BJ (cell line): ENCODE measurements around the gene CLMN. TPM values are rescaled to one million over a fixed set of nuclear protein-coding genes. Genes with fewer than 3 reads are reported as not detected.

Experiments
- CTCF ChIA-PET: fragments of 350-600 bp; formaldehyde crosslinking; extraction: SDS; loops from one replicate; lab custom pipeline; 2021; ENCODE audit warnings: antibody characterized with exemption, inconsistent platforms; lab: Yijun Ruan, JAX
- POLR2A ChIA-PET: fragments of 300-600 bp; sonication (Branson Sonifier 250); formaldehyde crosslinking; extraction: SDS; loops from one replicate; lab custom pipeline; 2021; ENCODE audit warnings: antibody characterized with exemption; lab: Charles Lee
- DNase-seq: peaks from one replicate; pipeline ENCODE4 v3.0.0-alpha.2; 2011; ENCODE audit warnings: low read depth
- H3K27me3 ChIP-seq: 2 replicates; pipeline ENCODE4 v1.6.0; 2011; ENCODE audit warnings: low read length; ENCODE audit not compliant: control insufficient read depth, insufficient read depth
- H3K36me3 ChIP-seq: 2 replicates; pipeline ENCODE4 v1.5.1; 2011; ENCODE audit warnings: low read length; ENCODE audit not compliant: control insufficient read depth, insufficient read depth
- H3K4me3 ChIP-seq: 2 replicates; pipeline ENCODE4 v1.5.1; 2011; ENCODE audit warnings: low read depth, mild to moderate bottlenecking, control low read depth, low read length
- polyA plus RNA-seq: library from polyadenylated mRNA; depleted of rRNA; stranded (reverse); fragments of >200 nt; gene quantifications from 2 replicates; pipeline ENCODE4 v1.2.3, GENCODE V29; 2011
- TF ChIP-seq, protein P1 (sequence below): IDR thresholded peaks from 2 replicates; pipeline ENCODE4 v1.5.1; 2011; ENCODE audit warnings: low read depth, mild to moderate bottlenecking, control low read depth, inconsistent platforms, low read length, moderate library complexity; ENCODE audit not compliant: insufficient read depth

CLMN gene
- polyA plus RNA-seq, 1 experiment, result 0.13 TPM

GRCh38 chr14:95272057-95272456 lies 47.7 kb downstream of the CLMN start:
- no peak for DNase-seq
- Histone ChIP-seq H3K36me3 (no peaks in the 10 kb centered on the region), H3K4me3 (no peak overlapping the region), H3K27me3 (no peaks in the 10 kb centered on the region)
- CTCF ChIA-PET, result no interaction called here
- TF ChIP-seq, protein P1, sequence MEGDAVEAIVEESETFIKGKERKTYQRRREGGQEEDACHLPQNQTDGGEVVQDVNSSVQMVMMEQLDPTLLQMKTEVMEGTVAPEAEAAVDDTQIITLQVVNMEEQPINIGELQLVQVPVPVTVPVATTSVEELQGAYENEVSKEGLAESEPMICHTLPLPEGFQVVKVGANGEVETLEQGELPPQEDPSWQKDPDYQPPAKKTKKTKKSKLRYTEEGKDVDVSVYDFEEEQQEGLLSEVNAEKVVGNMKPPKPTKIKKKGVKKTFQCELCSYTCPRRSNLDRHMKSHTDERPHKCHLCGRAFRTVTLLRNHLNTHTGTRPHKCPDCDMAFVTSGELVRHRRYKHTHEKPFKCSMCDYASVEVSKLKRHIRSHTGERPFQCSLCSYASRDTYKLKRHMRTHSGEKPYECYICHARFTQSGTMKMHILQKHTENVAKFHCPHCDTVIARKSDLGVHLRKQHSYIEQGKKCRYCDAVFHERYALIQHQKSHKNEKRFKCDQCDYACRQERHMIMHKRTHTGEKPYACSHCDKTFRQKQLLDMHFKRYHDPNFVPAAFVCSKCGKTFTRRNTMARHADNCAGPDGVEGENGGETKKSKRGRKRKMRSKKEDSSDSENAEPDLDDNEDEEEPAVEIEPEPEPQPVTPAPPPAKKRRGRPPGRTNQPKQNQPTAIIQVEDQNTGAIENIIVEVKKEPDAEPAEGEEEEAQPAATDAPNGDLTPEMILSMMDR, result no peak
- POLR2A ChIA-PET, result no interaction called here

DNA sequence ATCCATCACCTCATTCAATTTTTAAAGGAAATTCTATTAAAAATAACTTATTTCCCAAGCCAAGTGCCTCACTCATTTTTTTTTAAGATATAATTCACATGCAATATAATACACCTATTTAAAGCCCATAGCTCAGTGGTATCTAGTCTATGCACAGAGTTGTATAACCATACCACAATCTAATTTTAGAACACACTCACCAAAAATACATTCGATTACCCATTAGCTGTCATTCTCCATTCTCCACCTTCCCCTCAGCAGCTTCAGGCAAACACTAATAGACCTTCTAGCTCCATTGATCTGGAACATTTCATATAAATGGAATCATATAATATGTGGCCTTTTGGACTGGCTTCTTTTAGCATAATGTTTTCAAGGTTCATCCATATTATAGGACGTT lies 49.5 kb downstream of the CLMN start:
- POLR2A ChIA-PET, result no interaction called here

DNA sequence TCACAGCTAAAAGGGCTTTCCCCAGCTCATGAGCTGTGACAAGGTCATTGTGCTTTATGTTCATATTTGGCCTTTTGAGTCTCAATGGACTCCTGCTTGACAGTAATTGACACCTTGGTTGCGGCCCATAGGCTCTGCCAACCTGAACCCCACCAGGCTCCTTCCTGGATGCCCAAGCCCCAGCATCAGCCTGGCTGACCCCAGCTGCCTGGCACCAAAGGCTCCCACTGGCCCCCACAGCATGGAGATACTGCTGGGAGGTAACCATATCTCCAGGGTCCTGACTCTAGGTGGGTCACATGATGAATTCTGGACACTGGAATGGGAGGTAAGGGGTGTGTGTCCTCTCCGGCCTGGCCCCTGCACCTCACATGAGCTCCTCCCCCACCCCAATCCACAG lies 50.2 kb downstream of the CLMN start:
- Histone ChIP-seq H3K36me3 (no peaks in the 10 kb centered on the region), H3K27me3 (no peaks in the 10 kb centered on the region), H3K4me3 (no peak overlapping the region)
- no peak for DNase-seq
- ChIA-PET POLR2A (no interaction called here), CTCF (interaction anchor here (1.2 kb wide), 1 partner anchor 122 kb away, joined by 3 read pairs; no protein-coding TSS in a partner anchor)
- TF ChIP-seq, protein P1, result no peak

More for the DNA sequence above, 49.5 kb downstream of the CLMN start:
- CTCF ChIA-PET, result no interaction called here
- TF ChIP-seq, protein P1, result no peak
- DNase-seq, result no peak
- no peaks in the 10 kb centered on the region for H3K36me3 ChIP-seq
- H3K4me3 ChIP-seq, result no peak overlapping the region
- no peaks in the 10 kb centered on the region for H3K27me3 ChIP-seq

DNA sequence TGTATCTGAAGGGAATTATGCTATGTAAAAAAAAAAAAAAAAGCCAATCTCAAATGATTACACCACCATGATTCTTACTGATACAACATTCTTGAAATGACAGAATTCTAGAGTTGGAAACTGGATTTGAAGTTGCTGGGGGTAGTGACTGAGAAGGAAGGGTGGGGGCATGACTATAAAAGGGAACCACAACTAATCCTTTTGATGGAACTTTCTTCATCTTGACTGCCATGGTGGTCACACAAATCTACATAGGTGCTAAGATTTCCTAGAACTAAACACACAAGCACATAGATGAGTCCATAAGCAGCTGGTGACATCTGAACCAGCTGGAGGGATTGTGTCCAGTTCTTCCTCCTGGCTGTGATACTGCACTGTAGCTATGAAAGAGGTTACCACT lies 51.4 kb downstream of the CLMN start:
- no peaks in the 10 kb centered on the region for H3K36me3 ChIP-seq
- TF ChIP-seq, protein P1, result no peak
- no peak overlapping the region for H3K4me3 ChIP-seq
- no peak for DNase-seq
- ChIA-PET POLR2A (no interaction called here), CTCF (interaction anchor here (1.2 kb wide), 1 partner anchor 124 kb away, joined by 3 read pairs; no protein-coding TSS in a partner anchor)
- H3K27me3 ChIP-seq, result no peaks in the 10 kb centered on the region

DNA sequence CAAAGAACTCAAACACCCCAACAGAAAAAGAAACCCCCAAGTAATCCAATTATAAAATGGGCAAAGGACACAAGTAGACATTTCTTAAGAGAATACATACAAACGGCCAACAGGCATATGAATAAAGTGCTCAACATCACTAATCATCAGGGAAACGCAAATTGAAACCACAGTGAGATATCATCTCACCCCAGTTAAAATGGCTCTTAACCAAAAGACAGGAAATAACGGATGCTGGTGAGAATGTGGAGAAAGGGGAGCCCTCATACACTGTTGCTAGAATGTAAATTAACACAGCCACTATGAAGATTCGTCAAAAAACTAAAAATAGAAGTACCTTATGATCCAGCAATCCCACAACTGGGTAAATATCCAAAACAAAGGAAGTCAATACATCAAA lies 52.4 kb downstream of the CLMN start:
- DNase-seq, result no peak
- Histone ChIP-seq H3K36me3 (no peaks in the 10 kb centered on the region), H3K27me3 (no peaks in the 10 kb centered on the region), H3K4me3 (no peak overlapping the region)
- CTCF ChIA-PET, result no interaction called here
- TF ChIP-seq, protein P1, result no peak
- POLR2A ChIA-PET, result no interaction called here
